ENCODE measurements around the gene MARCHF2.
"Not testable (repeated sequence)": the region's sequence is repeated elsewhere in the genome, so short reads cannot be mapped to it uniquely, and the experiment has no call there.

MARCHF2 gene

DNA sequence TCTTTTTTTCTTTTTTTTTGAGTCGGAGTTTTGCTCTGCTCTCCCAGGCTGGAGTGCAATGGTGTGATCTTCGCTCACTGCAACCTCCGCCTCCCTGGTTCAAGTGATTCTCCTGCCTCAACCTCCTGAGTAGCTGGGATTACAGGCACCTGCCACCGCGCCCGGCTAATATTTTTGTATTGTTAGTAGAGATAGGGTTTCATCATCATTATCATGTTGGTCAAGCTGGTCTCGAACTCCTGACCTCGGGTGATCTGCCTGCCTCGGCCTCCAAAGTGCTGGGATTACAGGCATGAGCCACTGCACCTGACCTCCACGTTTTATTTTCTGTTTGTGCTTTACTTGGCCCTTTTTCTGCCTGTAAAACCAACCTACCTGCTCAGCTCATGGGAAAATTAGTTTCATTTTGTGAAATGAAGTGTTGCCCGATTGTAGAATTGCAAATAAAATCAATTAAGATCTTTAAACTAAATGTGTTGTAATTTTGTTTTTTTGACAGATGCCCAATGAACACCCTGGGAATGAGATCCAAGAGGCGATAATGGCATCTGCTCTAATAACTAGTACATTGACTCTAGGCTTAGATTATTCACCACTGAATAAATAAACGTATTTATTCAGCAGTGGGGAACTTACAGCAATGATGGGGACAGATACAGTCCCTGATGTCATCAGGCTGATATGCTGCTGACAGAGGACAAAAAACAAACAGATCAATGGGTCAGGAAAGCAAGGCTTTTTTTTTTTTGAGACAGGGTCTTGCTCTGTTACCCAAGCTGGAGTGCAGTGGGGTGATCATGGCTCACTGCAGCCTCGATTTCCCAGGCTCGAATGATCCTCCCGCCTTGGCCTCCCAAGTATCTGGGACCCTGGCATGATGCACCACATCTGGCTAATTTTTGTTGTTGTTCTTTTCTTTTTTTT, 25.2 kb upstream of the MARCHF2 start:
- DNase-seq = no peak

DNA sequence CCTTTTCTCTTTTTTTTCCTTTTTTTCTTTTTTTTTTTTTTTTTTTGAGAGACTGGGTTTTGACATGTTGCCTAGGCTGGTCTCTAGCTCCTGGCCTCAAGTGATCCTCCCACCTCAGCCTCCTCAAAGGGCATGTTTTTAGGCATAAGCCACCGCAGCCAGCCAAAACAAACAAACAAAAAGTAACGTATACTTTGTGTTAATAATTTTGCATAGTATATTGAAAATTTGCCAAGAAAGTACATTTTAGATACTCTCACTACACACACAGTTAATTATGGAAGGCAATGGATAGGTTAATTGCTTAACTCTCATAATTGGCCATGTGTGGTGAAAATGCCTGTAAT, 24.5 kb upstream of the MARCHF2 start:
- DNase-seq = no peak

DNA sequence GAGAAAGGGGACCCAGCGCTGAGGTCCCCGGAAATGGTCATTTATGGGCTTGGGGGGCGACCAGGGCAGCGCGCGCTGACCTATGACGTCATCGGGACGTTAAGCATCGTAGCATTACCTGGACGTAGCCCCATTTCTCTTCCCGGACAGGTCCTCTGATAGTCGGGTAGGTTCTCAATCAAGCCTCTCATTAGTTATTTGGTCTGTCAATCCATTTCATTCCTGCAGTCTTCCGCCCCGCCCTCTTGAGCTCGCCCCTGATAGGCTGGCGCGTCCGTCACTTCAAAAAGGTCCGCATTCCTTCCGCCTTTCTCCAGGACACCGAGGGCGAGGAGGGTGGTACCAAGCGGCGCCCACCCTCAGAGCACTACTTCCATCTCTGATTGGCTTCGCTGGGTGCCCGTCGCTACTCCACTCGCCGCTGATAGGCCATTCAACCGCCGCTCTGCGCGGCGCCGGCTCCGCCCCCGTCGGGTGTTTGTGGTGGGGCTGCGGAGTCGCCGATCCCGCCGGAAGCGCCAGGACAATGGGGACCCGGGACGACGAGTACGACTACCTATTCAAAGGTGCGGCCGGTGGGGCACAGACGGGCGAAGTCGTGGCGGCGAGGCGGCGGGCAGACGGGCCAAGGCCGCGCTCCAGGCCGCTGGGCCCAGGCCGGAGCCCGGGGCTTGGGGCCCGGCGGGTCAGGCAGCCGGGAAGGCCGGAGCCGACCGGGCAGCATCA, 23.1 kb upstream of the MARCHF2 start, which contains the start of gene RAB11B:
Gene RAB11B (plus strand): TSS at position 470 of the 726 bp plus-strand sequence. CDS start 57 bp downstream, at position 527.
- peak; percentile 86 for DNase-seq

DNA sequence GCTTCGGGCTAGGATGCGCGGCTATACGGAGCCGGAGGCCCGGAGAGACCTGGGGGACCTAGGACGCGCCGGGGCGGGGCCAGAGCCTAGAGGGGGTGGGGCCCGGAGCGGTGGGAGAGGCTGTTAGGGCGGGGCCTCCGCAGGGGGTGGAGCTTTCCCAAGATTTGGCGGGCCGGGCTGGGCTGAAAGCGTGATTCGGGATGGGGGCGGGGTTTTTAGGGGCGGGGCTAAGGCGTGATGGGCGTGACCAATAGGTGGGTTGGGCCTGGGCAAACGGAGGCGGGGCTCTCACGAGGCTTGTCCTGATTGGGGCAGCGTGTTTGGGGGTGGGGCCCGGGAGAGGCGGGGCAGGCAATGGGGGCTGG, 22.5 kb upstream of the MARCHF2 start:
- DNase-seq = peak; percentile 70

DNA sequence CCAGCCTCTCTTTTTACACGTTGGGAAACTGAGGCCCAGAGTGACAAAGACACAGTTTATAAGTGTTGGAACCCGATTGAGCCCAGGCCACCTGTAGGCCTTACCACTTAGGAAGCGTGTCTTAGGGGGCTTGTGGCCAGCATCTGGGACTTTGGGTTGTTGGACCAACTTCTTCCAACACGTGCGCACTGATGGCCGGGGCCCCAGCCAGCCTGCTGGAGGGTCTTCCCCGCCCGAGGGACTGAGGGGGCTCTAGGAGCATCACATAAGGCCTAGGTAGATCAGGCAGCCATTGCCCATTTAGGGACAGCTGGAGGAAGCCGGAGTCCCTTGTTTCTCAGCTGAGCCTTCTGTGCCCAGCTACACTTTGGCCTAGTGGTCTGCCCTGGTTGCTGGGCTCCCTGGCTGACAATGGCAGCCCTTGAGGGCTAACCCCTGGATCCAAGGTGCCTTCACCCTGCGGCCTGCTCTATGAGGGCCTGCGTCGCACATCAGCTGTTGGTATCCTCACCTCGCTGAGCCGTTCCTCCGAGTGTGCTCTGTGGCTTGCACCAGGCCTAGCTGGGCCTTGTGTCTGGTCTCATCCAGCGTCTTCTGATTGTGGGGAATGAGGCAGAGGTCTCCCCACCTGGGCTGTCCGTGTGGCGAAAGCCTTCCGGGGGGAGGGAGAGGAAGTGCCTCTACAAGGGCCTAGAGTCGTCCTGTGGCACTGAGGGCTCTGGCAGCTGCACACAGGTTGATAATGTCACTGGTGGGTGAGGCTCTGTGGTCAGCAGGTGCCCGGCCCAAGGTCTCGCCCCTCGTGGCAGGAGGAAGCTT, 21.7 kb upstream of the MARCHF2 start:
- DNase-seq = no peak

DNA sequence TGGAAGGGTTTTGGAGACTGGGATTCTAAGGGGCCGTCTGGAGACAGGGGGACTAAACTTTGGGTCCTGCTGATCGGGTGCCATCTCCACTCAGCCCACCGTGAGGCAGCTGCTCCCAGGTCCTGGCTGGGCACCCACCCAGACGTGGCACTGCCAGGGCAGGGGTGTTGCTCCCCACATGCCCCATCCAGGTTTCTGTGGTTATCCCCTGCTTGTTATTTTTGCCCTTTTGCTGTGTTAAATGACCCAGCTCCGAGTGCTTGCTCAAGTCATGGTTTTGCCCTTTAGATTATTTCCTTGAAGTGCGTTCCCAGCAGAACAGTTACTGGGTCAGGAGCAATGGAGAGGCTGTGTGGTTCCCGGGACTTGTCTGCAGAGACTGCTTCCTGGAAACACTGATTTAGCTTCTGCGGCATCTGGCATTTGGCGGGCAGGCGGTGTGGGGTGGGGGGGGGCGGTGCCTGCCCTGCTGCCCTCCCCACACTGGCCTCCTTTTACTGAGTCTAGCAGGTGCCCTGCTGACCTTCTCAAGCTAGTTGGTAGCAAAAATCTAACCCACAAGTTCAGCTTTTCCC, 21.0 kb upstream of the MARCHF2 start:
- no peak for DNase-seq

DNA sequence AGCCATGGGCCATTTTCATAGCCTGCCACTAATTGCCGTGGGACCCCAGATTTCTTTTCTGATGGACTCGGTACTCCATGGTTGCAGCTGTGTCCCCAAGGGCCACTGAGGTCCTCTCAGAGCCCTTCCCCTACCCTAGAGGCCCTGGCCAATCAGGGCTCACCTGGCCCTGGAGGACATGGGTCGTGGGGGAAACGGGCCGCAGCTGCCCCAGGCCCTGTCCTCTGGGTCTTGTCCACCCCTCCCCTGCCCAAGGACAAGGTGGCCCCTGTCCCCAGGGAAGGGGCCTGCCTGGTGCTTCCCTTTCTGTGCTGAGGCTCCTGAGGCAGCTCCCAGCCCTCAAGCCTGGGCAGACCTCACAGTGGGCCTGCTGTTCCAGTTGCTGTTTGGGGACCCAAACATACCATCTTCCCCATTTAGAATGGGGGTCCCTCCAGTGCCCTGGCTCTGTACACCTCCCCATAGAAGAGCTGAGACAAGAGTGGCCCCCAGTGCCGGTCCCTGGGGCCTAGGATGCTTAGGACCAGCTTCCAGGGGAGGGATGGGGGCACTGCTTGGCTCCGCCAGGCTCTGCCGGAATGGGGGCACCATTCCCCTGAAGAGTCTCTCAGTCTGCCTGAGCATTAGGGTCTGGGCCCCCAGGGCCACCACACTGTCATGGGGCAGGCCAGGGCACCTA, 19.8 kb upstream of the MARCHF2 start:
- no peak for DNase-seq

DNA sequence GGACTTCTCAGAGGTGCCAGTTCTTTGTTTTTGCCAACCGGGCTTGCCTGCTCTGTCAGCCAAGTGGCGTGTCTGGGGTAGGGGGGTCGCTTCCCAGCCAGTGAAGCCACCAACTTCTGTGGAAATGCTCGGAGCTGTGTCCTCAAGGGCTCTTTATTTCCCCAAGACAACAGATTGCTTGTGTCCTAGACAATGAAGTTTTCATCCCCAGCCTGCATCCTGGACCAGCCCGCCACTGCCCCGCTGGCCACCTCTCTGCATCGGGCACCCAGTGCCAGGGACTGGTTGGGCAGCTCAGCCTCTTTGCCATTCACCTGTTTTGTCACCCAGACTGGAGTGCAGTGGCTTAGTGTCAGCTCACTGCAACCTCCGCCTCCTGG, 19.2 kb upstream of the MARCHF2 start:
- DNase-seq = no peak

DNA sequence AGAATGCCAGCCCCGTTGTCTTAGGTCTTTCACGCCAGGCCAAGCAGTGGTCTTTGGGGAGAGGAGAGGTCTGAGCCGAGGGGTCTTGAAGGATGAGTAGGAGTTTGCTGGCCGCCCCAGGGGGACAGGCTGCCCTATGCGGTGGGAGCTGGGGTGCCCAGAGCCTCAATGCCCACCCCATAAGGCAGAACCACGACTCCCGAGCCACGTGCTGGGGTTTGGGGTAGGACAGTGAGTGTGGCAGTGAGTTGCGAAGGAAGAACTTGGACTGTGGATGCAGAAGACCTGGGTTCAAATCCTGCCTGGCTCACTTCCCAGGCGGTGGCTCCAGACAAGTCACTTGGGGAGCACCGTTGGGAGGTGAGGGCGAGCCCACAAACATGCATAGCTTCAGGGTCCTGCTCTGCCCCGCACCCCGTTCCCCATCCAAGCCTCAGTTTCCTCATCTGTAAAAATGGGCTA, 17.5 kb upstream of the MARCHF2 start:
- no peak for DNase-seq

DNA sequence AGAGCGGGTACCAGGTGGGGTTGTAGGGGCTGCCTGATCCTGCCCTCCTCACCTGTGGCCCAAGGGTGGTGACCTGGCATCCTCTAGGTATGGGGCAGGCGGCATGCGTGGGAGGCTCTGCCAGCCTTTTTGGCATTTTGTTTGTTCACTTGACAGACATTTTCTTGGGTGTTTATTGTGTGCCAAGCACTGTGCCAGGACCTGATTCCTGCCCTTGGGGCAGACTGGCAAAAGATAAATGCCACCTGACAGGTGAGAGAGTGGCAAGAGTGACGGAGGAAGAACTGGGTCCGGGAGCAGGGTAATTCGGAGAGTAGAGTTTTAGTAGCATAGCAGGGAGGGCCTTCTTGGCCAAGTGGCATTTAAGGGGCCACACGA, 16.9 kb upstream of the MARCHF2 start:
- DNase-seq = no peak

DNA sequence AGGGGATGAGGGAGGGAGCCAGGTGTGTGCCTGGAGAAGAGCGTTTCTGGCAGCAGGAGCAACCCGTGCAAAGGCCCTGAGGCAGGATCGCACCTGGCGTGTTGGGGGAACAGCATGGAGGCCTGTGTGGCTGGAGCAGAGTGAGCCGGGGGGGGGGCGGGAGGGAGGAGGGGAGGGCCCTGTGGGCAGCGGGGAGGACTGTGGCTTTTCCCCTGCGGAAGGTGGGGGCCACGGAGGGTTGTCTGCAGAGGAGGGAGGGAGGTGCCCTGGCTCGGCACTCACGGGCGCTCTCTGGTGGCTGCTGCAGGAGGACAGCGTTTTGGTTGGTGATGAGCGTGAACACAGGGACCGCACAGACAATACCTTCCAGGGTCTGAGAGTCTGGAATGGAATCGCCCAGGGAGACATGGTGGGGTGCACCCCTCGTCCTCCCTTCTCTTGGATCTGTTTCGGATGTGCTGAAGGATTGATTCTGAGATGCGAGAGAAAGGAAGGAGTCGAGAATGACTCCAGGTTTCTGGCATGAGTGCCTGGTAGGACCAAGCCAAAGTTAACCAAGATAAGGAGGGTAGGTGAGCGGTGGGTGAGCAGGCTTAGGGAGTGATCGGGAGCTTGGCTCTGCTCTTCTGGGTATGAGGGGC, 16.4 kb upstream of the MARCHF2 start:
- DNase-seq = peak; percentile 66

DNA sequence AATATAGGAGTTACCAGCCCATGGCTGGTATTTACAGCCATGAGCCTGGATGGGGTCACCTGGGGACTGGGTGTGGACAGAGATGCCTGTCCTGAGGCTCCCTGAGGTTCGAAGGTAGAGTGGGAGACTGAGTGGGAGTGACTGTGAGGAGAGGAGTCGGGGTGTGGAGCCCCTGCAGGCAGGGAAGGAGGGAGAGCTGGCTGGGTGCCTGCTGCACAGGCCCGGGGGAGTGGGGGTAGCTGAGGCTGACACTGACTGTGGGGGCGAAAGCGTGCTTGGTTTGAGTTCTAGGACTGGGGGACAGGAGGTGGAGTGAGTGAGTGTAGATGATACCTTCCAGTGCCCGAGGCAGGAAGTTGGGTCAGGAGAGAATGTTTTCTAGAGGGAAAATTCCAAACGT, 15.8 kb upstream of the MARCHF2 start:
- no peak for DNase-seq

DNA sequence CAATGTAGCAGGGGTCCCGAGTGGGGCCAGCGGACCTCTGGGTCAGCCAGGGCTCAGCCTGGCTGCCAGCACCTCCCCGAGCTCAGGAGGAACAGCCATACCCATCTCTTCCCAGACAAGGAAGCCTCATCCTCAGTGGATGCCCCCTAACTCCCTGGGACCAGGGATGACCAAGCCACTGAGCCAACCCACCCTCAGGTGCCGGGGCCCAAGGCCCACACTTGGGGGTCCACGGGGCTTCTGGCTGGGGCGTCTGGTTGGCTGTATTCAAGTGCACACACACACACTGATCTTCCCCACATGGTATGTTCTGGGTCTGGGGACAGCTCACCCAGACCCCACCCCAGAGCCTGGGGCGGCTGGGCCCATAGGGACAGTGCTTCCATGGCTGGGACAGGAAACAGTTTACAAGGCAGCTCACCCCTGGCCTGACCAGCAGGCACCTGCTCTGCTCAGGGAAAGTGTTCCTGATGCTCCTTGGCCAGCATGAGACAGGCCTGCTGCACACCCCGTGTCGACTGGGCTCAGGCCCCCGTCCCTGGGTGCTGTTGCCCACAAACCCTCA, 15.3 kb upstream of the MARCHF2 start:
- no peak for DNase-seq

DNA sequence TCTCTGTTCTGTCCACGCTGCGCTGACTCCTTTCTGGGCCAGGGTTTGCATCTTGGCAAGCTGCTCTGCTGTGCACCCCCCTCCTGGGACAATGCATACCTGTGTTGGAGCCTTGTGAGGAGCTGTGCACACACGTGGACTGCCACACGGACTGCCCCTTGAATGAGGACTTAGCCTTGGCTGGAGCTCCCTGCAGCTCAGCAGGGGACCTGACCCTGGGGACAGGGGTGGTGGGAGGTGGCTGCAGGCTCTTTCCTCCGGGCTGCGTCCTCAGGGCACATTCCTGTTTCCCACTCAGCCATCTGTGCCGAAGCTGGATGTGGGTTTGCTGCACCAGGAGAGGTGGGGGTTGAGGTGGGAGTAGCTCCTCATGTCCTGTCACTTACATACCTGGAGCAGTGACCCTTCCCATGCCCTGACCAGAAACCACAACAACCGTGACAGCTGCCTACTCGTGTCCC, 14.8 kb upstream of the MARCHF2 start:
- no peak for DNase-seq

DNA sequence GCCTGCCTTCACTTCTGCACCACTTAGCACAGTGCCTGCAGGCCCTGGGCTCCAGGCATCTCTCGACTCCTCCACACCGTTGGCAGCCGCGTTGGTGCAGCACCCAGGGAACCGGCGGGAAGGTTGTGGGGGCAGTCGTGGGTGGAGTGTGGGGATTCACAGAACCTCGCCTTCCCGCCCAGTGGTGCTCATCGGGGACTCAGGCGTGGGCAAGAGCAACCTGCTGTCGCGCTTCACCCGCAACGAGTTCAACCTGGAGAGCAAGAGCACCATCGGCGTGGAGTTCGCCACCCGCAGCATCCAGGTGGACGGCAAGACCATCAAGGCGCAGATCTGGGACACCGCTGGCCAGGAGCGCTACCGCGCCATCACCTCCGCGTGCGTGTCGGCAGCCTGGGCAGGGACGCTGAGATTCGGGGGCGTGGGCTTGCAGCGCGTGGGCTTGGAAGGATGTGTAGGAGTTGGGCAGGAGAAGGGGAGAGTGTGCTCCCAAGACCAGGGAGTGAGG, 13.4 kb upstream of the MARCHF2 start:
- DNase-seq = no peak

DNA sequence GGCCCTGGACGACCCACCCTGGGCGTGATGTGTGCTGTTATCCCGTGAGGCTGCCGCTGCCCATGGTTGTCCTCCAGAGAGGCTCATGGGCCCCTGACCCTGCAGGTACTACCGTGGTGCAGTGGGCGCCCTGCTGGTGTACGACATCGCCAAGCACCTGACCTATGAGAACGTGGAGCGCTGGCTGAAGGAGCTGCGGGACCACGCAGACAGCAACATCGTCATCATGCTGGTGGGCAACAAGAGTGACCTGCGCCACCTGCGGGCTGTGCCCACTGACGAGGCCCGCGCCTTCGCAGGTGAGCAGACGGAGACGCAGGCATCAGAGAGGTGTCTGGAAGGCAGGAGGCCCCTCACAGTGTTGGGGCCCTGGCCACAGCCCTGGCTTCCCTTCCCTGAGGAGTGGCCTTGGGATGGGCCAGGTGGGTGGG, 11.1 kb upstream of the MARCHF2 start:
- DNase-seq = no peak

DNA sequence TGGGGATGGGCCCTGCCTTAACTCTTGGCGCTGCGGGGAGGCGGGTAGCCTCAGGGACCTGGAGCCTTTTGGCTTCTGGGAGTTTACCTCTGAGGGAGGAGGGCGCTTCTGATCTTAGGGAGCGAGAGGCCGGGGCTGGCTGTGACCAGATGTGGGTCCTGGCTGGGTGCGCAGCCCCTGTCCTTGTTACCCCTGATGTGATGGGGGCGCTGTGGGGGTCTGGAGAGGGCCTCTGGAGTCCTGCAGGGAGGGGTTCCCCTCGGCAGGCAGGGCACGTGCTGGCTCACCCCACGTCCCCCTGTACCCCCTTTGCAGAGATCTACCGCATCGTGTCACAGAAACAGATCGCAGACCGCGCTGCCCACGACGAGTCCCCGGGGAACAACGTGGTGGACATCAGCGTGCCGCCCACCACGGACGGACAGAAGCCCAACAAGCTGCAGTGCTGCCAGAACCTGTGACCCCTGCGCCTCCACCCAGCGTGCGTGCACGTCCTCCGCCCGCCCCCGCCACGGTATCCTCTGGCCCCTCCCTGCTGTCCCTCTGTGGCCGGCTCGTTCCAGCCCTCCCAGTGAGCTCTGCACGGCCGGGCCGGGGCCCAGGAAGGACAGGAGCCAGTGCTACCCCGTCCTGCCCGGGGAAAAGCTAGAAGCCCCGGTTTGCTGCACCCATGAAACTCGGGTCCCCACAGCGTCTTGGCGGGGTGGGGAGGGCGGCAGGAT, 9.8 kb upstream of the MARCHF2 start:
- no peak for DNase-seq

DNA sequence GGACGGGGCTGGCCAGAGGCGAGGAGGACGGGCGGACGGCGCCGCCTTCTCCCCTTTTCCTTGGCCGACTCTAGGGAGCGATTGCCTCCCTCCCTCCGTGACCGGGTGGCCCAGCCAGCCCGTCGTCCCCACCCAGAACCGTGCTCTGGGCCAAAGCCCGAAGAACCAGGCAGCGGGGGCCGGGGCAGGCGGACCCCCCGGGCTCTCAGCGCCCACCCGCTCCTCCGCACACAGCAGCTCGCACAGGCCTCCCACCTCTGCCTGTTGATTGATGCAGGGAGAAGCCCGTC, 9.3 kb upstream of the MARCHF2 start:
- no peak for DNase-seq

DNA sequence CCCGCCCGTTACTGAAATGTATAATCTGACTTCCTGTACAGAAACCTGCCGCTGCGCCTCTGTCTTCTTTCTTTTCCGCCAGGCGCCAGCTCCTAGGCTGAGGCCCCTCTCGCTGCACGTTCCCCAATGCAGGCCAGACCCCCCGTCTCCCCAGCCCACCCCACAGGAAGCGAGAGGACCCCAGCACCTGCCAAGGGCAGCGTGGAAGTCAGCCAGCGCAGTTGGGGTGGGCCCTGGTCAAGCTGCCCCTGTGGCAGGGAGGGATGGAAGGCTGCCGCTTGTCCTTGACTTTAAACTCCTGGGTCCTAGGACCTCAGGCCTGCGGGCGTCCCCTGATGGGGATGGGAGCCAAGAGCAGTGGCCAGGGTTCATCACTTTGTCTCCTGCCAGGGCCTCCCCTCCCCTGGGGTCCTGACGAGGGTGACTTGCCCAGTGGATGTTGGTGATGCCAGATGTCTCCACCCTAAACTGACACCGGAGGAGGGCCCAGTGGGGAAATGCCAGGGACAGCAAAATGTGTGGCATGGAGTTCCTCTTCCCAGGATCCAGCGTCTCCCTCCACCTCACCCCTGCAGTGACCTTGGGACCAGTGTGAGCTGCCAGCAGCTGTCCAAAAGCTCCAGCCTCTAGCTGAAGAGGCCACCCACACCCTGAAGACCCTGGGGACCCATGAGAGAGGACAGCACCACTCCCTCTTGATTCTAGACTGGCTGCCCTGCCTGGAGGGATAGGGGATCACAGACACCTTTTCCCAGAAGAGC, 8.5 kb upstream of the MARCHF2 start:
- no peak for DNase-seq

DNA sequence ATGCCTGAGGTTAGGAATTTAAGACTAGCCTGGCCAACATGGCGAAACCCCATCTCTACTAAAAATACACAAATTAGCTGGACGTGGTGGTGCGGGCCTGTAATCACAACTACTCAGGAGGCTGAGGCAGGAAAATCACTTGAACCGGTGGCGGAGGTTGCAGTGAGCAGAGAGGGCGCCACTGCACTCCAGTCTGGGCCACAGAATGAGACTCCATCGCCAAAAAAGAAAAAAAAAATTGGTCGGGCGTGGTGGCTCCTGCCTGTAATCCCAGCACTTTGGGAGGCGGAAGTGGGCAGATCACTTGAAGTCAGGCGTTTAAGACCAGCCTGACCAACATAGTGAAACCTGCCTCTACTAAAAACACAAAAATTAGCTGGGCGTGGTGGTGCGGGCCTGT, 2.4 kb upstream of the MARCHF2 start:
- not testable (repeated sequence) for DNase-seq

Measured in 8988T (cell line).